ENCODE data around the gene TOR2A.

DNA sequence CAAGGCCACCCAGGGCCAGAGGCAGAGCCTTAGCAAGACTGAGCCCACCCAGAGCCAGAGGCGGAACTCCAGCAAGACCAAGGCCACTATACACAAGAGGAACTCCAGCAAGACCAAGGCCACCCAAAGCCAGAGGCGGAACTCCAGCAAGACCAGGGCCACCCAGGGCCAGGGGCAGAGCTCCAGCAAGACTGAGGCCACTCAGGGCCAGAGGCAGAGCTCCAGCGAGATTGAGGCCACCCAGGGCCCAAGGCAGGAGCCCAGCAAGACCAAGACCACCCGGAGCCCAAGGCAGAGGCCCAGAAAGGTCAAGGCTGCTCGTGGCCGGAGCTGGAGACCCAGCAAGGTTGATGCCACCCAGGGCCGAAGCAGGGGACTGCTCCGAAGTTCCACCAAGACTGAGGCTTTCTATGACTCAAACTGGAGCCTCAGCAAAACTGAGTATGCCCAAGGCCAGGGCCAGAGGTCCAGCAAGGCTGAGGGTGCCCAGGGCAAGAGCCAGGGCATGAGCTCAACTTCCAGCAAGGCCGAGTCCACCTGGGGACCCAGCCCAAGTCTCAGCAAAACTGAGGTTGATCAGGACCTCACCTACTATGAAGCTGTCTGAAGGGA lies 4.2 kb downstream of the TOR2A start:
- TF ChIP-seq, protein P1, sequence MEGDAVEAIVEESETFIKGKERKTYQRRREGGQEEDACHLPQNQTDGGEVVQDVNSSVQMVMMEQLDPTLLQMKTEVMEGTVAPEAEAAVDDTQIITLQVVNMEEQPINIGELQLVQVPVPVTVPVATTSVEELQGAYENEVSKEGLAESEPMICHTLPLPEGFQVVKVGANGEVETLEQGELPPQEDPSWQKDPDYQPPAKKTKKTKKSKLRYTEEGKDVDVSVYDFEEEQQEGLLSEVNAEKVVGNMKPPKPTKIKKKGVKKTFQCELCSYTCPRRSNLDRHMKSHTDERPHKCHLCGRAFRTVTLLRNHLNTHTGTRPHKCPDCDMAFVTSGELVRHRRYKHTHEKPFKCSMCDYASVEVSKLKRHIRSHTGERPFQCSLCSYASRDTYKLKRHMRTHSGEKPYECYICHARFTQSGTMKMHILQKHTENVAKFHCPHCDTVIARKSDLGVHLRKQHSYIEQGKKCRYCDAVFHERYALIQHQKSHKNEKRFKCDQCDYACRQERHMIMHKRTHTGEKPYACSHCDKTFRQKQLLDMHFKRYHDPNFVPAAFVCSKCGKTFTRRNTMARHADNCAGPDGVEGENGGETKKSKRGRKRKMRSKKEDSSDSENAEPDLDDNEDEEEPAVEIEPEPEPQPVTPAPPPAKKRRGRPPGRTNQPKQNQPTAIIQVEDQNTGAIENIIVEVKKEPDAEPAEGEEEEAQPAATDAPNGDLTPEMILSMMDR (IDR thresholded peaks at IDR 0.05), result no peak
- no peak for TF ChIP-seq ZFX (IDR thresholded peaks at IDR 0.05; ENCODE audit: borderline replicate concordance)

Measured in 22Rv1 (cell line).